ENCODE results near the gene PADI4.

The PADI4 gene

DNA sequence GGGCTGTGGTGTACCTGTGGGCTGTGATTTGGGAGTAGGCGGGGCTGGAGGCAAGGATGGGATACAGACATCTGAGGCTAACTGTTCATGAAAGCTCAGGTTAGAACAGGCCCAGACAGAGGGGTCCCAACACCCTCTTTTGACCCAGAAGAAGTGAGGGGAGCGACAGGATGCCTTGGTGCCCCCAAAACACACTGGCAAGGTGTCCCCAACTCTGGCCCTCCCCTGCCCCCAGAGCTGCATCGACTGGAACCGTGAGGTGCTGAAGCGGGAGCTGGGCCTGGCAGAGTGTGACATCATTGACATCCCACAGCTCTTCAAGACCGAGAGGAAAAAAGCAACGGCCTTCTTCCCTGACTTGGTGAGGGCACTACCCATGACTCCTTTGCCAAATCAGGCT, 27.6 kb upstream of the PADI4 start:
- TF ChIP-seq Cebpa-rat (IDR thresholded peaks at IDR 0.05) = no peak
- Histone ChIP-seq H3K4me1 (peaks cover 14 to 40% (median 27%) of the 10 kb centered on the region in 10 experiments), H3K9ac (no peak overlapping the region), H3K9me3 (replicated peaks in 1 of 11) (no peaks in the 10 kb centered on the region), H4K20me1 (no peaks in the 10 kb centered on the region), H3K4me3 (no peak overlapping the region), H3K27me3 (no peaks in the 10 kb centered on the region), H3K4me2 (peak overlapping the region in 7 of 11 experiments; percentile 59 to 82 (median 76); a peak in 11 of 22 replicates), H3K27ac (peak overlapping the region in 6 of 11 experiments; percentile 37 to 81 (median 66); a peak in 8 of 22 replicates), H3K36me3 (no peaks in the 10 kb centered on the region)

DNA sequence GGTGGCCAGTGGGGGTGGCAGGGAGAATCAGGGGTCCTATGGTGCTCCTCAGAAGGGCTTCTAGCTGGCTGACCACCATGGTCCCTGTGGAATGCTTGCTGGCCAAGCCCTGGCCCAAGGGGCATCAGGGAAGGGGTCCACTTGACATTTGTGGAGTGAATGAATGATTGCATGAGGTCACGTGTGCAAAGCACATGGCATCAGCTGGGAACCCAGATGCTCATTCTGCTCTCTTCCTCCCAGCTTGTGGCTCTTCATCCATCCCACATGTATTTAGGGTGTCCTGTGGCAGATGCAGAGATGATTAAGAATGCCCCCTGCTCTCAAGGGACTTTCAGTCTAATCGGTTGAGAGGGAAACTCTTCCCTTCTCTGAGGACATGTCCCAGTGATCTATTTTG, 27.1 kb upstream of the PADI4 start:
- Histone ChIP-seq H3K9ac (peak overlapping the region in 1 of 11 experiments; percentile 59; a peak in 1 of 22 replicates), H3K4me1 (peaks cover 14 to 40% (median 27%) of the 10 kb centered on the region in 10 experiments), H3K27me3 (no peaks in the 10 kb centered on the region), H3K4me3 (no peak overlapping the region), H3K36me3 (no peaks in the 10 kb centered on the region), H4K20me1 (no peaks in the 10 kb centered on the region), H3K27ac (peak overlapping the region in 7 of 11 experiments; percentile 54 to 81 (median 65); a peak in 10 of 22 replicates), H3K9me3 (replicated peaks in 1 of 11) (no peaks in the 10 kb centered on the region), H3K4me2 (peak overlapping the region in 9 of 11 experiments; percentile 59 to 82 (median 76); a peak in 14 of 22 replicates)
- no peak for TF ChIP-seq Cebpa-rat (IDR thresholded peaks at IDR 0.05)

DNA sequence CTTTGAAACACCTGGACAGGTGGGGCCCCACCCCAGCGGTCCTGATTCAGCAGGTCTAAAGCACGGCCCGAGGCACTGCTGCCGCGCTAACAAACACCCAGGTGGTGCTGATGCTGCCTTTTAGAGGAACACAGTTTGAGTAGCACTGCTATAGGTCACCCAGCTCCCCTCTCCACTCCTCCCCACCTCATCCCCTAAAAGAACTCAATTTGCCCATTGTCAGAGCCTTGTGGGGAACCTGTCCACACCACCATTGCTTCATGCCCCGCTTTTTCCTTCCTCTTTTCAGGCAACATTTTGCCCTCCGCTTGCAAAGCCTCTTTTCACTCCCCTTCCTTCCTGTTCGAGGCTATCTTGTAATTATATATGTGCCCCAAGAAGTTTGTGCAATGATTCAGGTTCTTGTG, 26.2 kb upstream of the PADI4 start:
- peak overlapping the region; percentile 29 to 82 (median 75) for H3K4me2 ChIP-seq
- peak overlapping the region in 8 of 11 experiments; percentile 12 to 59 (median 33); a peak in 11 of 22 replicates for H3K9ac ChIP-seq
- H3K4me1 ChIP-seq = peaks cover 14 to 40% (median 27%) of the 10 kb centered on the region in 10 experiments
- no peaks in the 10 kb centered on the region for H4K20me1 ChIP-seq
- no peaks in the 10 kb centered on the region for H3K9me3 ChIP-seq (replicated peaks in 1 of 11)
- H3K4me3 ChIP-seq = 0 out of 20 replicates have a peak overlapping the region, but pooled peaks of 1 of the 10 experiments have one; percentile 8
- peak overlapping the region in 8 of 11 experiments; percentile 44 to 81 (median 63); a peak in 14 of 22 replicates for H3K27ac ChIP-seq
- peak in 9 of 11 experiments; percentile 61 to 96 (median 92); a peak in 18 of 22 replicates for TF ChIP-seq Cebpa-rat (IDR thresholded peaks at IDR 0.05)
- H3K36me3 ChIP-seq = no peaks in the 10 kb centered on the region
- no peaks in the 10 kb centered on the region for H3K27me3 ChIP-seq

DNA sequence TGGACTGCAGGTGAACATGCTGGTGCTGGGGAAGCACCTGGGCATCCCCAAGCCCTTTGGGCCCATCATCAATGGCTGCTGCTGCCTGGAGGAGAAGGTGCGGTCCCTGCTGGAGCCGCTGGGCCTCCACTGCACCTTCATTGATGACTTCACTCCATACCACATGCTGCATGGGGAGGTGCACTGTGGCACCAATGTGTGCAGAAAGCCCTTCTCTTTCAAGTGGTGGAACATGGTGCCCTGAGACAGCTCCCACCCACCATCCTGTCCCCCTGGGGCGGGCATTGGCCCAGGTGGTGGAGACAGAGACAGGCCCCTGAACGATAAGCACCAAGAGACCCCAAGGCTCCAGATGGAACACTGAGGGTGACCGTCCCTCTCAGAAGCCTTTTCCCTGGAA, 25.2 kb upstream of the PADI4 start:
- Histone ChIP-seq H3K4me3 (no peak overlapping the region), H3K27me3 (no peaks in the 10 kb centered on the region)
- no peak for TF ChIP-seq Cebpa-rat (IDR thresholded peaks at IDR 0.05)

DNA sequence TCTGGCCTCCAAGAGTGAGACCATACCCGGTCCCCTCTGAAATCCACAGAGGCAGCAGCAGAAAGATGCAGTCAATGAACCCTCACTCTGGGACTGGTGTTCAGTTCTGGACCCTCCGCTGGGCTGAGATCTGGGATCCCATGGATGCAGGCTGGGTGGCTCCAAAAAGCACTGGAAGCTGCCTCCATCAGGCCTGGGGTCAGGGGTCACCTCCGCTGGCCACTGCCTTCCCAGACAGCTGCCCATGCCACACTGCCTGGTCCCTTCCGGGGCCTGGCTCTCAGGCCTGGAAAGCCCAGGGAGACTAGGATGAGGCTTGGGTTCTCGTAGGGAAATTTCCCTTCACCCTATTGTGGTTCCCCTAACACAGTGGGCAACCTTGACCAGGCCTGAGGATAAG, 21.4 kb upstream of the PADI4 start:
- Histone ChIP-seq H3K4me1 (peaks cover 8 to 26% (median 15%) of the 10 kb centered on the region in 10 experiments), H3K4me3 (no peak overlapping the region), H3K9ac (no peak overlapping the region), H4K20me1 (no peaks in the 10 kb centered on the region), H3K27ac (no peak overlapping the region), H3K27me3 (no peaks in the 10 kb centered on the region), H3K4me2 (no peak overlapping the region), H3K9me3 (replicated peaks in 1 of 11) (no peaks in the 10 kb centered on the region), H3K36me3 (no peaks in the 10 kb centered on the region)
- TF ChIP-seq Cebpa-rat (IDR thresholded peaks at IDR 0.05) = no peak

More for the DNA sequence above, 25.2 kb upstream of the PADI4 start:
- H3K27ac ChIP-seq = peak overlapping the region in 8 of 11 experiments; percentile 44 to 81 (median 62); a peak in 14 of 22 replicates
- peaks cover 14 to 44% (median 27%) of the 10 kb centered on the region in 10 experiments for H3K4me1 ChIP-seq
- H4K20me1 ChIP-seq = no peaks in the 10 kb centered on the region
- no peaks in the 10 kb centered on the region for H3K9me3 ChIP-seq (replicated peaks in 1 of 11)
- peak overlapping the region in 8 of 11 experiments; percentile 71 to 82 (median 77); a peak in 14 of 22 replicates for H3K4me2 ChIP-seq
- no peaks in the 10 kb centered on the region for H3K36me3 ChIP-seq
- H3K9ac ChIP-seq = peak overlapping the region in 2 of 11 experiments; percentile 53 to 56; a peak in 5 of 22 replicates

DNA sequence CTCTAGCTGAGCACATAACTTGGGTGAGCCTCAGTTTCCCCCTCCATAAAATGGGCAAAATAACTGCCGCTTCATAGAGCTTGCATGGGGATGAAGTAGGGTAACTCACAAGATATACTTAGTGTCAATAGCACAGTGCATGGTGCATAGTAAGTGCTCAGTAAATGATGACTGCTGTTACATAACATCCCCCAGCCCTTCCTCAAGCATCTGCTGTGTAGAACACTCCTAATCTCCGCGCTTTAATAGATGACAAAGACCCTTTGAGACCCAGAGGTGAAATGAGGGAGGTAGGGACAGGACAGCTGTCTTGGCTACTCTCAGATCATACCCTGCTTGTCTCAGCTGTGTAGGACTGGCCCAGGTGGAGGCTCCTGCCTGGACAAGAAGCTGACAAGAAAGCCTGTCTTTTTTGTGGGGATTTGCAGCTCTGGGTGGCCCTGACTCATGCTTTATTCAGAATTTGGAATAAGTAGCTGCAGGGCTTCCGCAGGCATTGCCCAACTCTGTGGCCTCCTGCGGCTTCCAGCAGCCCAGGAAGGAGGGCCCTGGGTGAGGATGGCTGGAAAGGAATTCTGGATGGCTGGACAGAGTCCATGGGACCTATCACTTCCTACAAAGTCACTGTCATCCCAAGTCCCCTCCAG, 20.7 kb upstream of the PADI4 start:
- H3K27ac ChIP-seq = no peak overlapping the region
- no peak for TF ChIP-seq Cebpa-rat (IDR thresholded peaks at IDR 0.05)
- H4K20me1 ChIP-seq = no peaks in the 10 kb centered on the region
- no peak overlapping the region for H3K4me2 ChIP-seq
- H3K4me3 ChIP-seq = no peak overlapping the region
- H3K9ac ChIP-seq = no peak overlapping the region
- no peaks in the 10 kb centered on the region for H3K36me3 ChIP-seq
- no peaks in the 10 kb centered on the region for H3K27me3 ChIP-seq
- H3K4me1 ChIP-seq = peaks cover 2 to 20% (median 9%) of the 10 kb centered on the region in 10 experiments; a peak in 19 of 20 replicates
- no peaks in the 10 kb centered on the region for H3K9me3 ChIP-seq (replicated peaks in 1 of 11)

DNA sequence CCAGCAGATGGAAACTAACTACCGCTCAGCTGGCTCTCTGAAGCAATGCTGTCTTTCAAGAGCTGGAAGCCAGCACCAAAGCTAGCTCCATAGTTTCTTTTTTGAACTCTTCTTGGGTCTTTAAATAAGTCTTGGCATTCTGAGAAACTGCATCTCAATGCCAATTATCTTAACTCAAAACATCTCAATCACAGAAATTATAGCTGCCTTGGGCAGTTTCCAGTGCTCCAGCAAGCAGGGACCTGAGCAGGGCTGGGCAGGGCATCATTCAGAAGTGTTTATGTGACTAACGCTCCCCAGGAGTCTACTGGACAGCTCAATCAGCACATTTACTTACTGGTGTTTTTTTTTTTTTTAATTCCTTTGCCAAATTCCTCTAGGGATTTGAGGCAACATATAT, 18.3 kb upstream of the PADI4 start:
- H3K4me1 ChIP-seq = 0 out of 20 replicates have a peak, but pooled peaks cover 0 to 4% (median 0%) of the 10 kb centered on the region in 10 experiments
- no peaks in the 10 kb centered on the region for H3K27me3 ChIP-seq
- H3K9me3 ChIP-seq (replicated peaks in 1 of 11) = no peaks in the 10 kb centered on the region
- no peaks in the 10 kb centered on the region for H4K20me1 ChIP-seq
- no peak overlapping the region for H3K4me3 ChIP-seq
- no peak for TF ChIP-seq Cebpa-rat (IDR thresholded peaks at IDR 0.05)
- no peaks in the 10 kb centered on the region for H3K36me3 ChIP-seq
- H3K9ac ChIP-seq = no peak overlapping the region
- no peak overlapping the region for H3K27ac ChIP-seq
- H3K4me2 ChIP-seq = no peak overlapping the region

DNA sequence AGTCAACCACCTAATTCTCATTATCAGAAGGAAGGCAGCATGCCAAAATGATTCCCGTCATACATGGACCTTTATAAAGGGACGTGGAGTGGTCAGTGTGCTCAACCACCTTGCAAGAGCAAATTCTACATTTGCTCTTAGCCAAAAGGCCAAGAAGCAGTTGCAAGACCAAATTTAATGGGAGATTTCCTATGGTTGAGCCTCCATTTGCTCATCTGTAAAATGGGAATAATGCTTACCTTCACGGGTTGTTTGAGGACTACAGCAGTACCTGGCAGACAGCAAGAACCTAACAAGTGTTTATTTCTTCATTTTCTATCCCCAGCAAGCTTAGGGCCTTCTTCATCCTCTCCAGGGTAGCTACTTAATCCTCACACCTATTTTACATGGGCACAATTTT, 17.4 kb upstream of the PADI4 start:
- no peaks in the 10 kb centered on the region for H3K9me3 ChIP-seq (replicated peaks in 1 of 11)
- TF ChIP-seq Cebpa-rat (IDR thresholded peaks at IDR 0.05) = no peak
- no peak overlapping the region for H3K9ac ChIP-seq
- H4K20me1 ChIP-seq = no peaks in the 10 kb centered on the region
- H3K36me3 ChIP-seq = no peaks in the 10 kb centered on the region
- H3K4me1 ChIP-seq = 0 out of 20 replicates have a peak, but pooled peaks cover 0 to 4% (median 0%) of the 10 kb centered on the region in 10 experiments
- no peak overlapping the region for H3K4me3 ChIP-seq
- H3K4me2 ChIP-seq = no peak overlapping the region
- H3K27ac ChIP-seq = no peak overlapping the region
- H3K27me3 ChIP-seq = no peaks in the 10 kb centered on the region

DNA sequence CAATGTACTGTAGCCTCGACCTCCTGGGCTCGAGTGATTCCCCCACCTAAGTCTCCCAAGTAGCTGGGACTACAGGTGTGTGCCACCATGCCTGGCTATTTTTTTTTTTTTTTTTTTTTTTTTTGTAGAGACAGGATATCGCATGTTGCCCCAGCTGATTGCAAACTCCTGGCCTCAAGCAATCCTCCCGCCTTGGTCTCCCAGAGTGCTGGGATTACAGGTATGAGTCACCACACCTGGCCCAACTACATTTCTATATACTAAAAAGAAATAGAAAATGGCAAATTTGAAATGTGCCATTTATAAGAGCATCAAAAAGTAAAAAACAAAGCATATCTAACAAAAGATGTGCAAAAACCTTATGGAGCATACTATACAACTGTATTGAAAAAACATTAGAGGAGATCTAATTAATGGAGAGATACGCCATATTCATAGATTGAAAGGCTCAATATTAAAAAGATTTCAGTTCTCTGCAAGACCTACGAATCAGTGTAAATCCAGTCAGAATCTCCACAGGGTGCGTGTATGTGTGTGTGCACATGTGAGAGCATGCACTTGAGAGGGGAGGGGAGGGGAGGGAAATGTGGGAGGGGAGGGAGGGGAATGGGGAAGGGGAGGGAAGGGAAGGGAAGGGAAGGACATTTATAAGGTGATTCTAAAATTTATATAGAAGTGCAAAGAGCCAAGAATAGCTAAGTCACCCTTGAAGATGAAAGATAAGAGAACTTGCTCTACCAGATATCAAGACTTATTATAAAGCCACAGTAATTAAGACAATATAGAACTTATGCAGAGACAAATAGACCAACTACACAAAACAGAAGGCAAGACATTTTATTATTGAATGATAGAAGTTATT, 15.5 kb upstream of the PADI4 start:
- H3K4me2 ChIP-seq = no peak overlapping the region
- no peaks in the 10 kb centered on the region for H4K20me1 ChIP-seq

More for the DNA sequence above, 15.5 kb upstream of the PADI4 start:
- 0 out of 20 replicates have a peak, but pooled peaks cover 0 to 2% (median 0%) of the 10 kb centered on the region in 10 experiments for H3K4me1 ChIP-seq
- no peaks in the 10 kb centered on the region for H3K27me3 ChIP-seq
- H3K9ac ChIP-seq = no peak overlapping the region
- TF ChIP-seq Cebpa-rat (IDR thresholded peaks at IDR 0.05) = no peak
- H3K36me3 ChIP-seq = no peaks in the 10 kb centered on the region
- H3K9me3 ChIP-seq (replicated peaks in 1 of 11) = no peaks in the 10 kb centered on the region
- H3K27ac ChIP-seq = no peak overlapping the region
- no peak overlapping the region for H3K4me3 ChIP-seq
